NT2/D1 (cell line): ENCODE results near the gene MYLIP.

Experiments
- SUZ12 ChIP-seq: IDR thresholded peaks from 2 replicates; pipeline ENCODE4 v1.6.1; 2011; ENCODE audit not compliant: insufficient read length, insufficient read depth; ENCODE audit errors: extremely low read depth
- YY1 ChIP-seq: IDR thresholded peaks from 2 replicates; pipeline ENCODE4 v1.6.1; 2011; ENCODE audit not compliant: insufficient read length, insufficient read depth
- ZNF274 ChIP-seq: IDR thresholded peaks from 2 replicates; pipeline ENCODE4 v1.6.1; 2011; ENCODE audit warnings: mild to moderate bottlenecking, low read depth, low read length

DNA sequence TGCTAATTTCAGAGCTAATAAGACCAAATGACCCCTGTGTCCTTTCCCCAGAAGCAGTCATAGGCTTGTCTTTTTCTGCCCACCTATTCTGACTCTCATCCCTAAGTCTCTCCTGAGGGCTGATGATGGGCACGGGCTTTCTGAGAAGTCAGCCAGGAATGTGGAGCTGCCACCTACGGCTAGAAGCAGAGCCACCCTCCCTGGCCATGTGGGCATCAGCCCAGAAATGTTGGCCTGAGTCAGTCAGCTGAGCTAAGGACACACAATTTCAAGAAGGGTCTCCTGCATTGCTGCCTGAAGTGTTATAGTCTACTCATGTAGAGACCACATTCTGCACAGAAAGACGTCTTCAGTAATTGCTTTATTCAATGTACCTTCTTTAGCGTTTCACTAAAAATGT is 17.1 kb downstream of the MYLIP start:
- TF ChIP-seq ZNF274 (no peak), SUZ12 (no peak), YY1 (no peak)
